Measurements from ENCODE around the gene OR5AU1.

Gene OR5AU1

GRCh38 chr14:21106498-21107282 lies 49.2 kb downstream of the OR5AU1 start:
- peak; percentile 37 to 69 (median 52) for DNase-seq

GRCh38 chr14:21106176-21106497 lies 49.7 kb downstream of the OR5AU1 start:
- DNase-seq = no peak

GRCh38 chr14:21105095-21105494 lies 50.8 kb downstream of the OR5AU1 start:
- DNase-seq = no peak
